ENCODE data around the gene TNFSF4. TPM values are rescaled to one million over a fixed set of nuclear protein-coding genes. Genes with fewer than 3 reads are reported as not detected.

The TNFSF4 gene
- polyA plus RNA-seq, 1 donor (not counting 4 experiments of a cell fraction or from before 2014, with no cell fraction given): 1.2 TPM

- Histone ChIP-seq H3K9ac (ENCODE audit: control insufficient read depth, extremely low read depth, insufficient read depth, low read length) (no peak overlapping the region), H4K20me1 (ENCODE audit: control insufficient read depth, extremely low read depth, insufficient read depth, low read length) (no peaks in the 10 kb centered on the region), H3K4me1 (ENCODE audit: control insufficient read depth, extremely low read depth, insufficient read depth, low read length) (peaks cover 4% of the 10 kb centered on the region), H3K9me1 (ENCODE audit: control insufficient read depth, extremely low read depth, insufficient read depth, low read length) (no peaks in the 10 kb centered on the region), H3K27me3 (ENCODE audit: control insufficient read depth, extremely low read depth, insufficient read depth, low read length) (no peaks in the 10 kb centered on the region), H3K27ac (ENCODE audit: control insufficient read depth, insufficient read depth, low read length) (no peak overlapping the region), H3K4me2 (ENCODE audit: control insufficient read depth, extremely low read depth, insufficient read depth, low read depth, low read length) (no peak overlapping the region), H2AFZ (ENCODE audit: control insufficient read depth, low read length) (no peak overlapping the region), H3K79me2 (ENCODE audit: control insufficient read depth, insufficient read depth, low read length) (no peaks in the 10 kb centered on the region), H3K4me3 (ENCODE audit: control insufficient read depth in 2 of 3, extremely low read depth in 1 of 3, insufficient read depth in 2 of 3, low read depth in 1 of 3, low read length in 3 of 3) (no peak overlapping the region), H3K36me3 (ENCODE audit: control insufficient read depth in 2 of 2, extremely low read depth in 1 of 2, insufficient read depth in 2 of 2, low read length in 2 of 2) (no peaks in the 10 kb centered on the region), H3K9me3 (ENCODE audit: control insufficient read depth, low read depth, low read length) (no peaks in the 10 kb centered on the region)
- dilution Hi-C loops (cut with MboI; ENCODE audit: extremely low pct_ligation_motif_present, low sequenced_read_pairs): no loop called here
- no peak for TF ChIP-seq EZH2 (IDR thresholded peaks at IDR 0.05; ENCODE audit: low read length)
- TF ChIP-seq CTCF (optimal IDR thresholded peaks at IDR 0.05 in 1 of 3, IDR thresholded peaks at IDR 0.05 in 1 of 3, conservative IDR thresholded peaks at IDR 0.05 in 1 of 3; ENCODE audit: extremely low read depth in 1 of 3, insufficient read depth in 2 of 3, low read length in 3 of 3): no peak
- FAIRE-seq: no peak
- no peak for DNase-seq (ENCODE audit: low read depth, low spot score)
Observed at GRCh38 chr1:173148545-173148944, 58.6 kb downstream of the TNFSF4 start.

DNA sequence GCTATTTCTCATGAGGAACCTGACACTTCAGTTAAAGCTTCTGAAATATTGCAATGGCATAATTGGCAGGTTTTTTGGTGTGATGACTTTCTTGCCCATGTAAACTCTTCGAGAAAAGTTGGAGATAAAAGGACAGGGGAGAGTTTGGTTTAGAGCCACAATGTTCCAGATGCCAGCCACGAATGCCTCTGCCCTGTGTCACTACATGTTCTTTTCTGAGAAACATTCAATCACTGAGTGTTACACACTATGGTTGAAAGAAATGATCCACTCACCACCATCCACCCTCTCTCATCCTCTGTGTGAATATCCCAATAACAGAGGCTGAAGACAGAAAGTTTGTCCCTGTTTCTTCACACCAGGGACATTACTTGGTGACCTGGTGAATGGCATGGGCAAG lies 66.4 kb downstream of the TNFSF4 start:
- H3K9ac ChIP-seq (ENCODE audit: control insufficient read depth, extremely low read depth, insufficient read depth, low read length): no peak overlapping the region
- H3K4me2 ChIP-seq (ENCODE audit: control insufficient read depth, extremely low read depth, insufficient read depth, low read depth, low read length): no peak overlapping the region
- dilution Hi-C loops (cut with MboI; ENCODE audit: extremely low pct_ligation_motif_present, low sequenced_read_pairs): no loop called here
- DNase-seq (ENCODE audit: low read depth, low spot score) (no peak), FAIRE-seq (no peak)
- no peaks in the 10 kb centered on the region for H3K79me2 ChIP-seq (ENCODE audit: control insufficient read depth, insufficient read depth, low read length)
- no peaks in the 10 kb centered on the region for H3K9me1 ChIP-seq (ENCODE audit: control insufficient read depth, extremely low read depth, insufficient read depth, low read length)
- no peak overlapping the region for H3K4me3 ChIP-seq (ENCODE audit: control insufficient read depth in 2 of 3, extremely low read depth in 1 of 3, insufficient read depth in 2 of 3, low read depth in 1 of 3, low read length in 3 of 3)
- no peaks in the 10 kb centered on the region for H4K20me1 ChIP-seq (ENCODE audit: control insufficient read depth, extremely low read depth, insufficient read depth, low read length)
- H3K36me3 ChIP-seq (ENCODE audit: control insufficient read depth in 2 of 2, extremely low read depth in 1 of 2, insufficient read depth in 2 of 2, low read length in 2 of 2): no peaks in the 10 kb centered on the region
- no peaks in the 10 kb centered on the region for H3K27me3 ChIP-seq (ENCODE audit: control insufficient read depth, extremely low read depth, insufficient read depth, low read length)
- peaks cover 9% of the 10 kb centered on the region for H3K4me1 ChIP-seq (ENCODE audit: control insufficient read depth, extremely low read depth, insufficient read depth, low read length)
- no peak for TF ChIP-seq CTCF (optimal IDR thresholded peaks at IDR 0.05 in 1 of 3, IDR thresholded peaks at IDR 0.05 in 1 of 3, conservative IDR thresholded peaks at IDR 0.05 in 1 of 3; ENCODE audit: extremely low read depth in 1 of 3, insufficient read depth in 2 of 3, low read length in 3 of 3)
- no peak for TF ChIP-seq EZH2 (IDR thresholded peaks at IDR 0.05; ENCODE audit: low read length)
- no peaks in the 10 kb centered on the region for H3K9me3 ChIP-seq (ENCODE audit: control insufficient read depth, low read depth, low read length)
- no peak overlapping the region for H2AFZ ChIP-seq (ENCODE audit: control insufficient read depth, low read length)
- H3K27ac ChIP-seq (ENCODE audit: control insufficient read depth, insufficient read depth, low read length): no peak overlapping the region

All from keratinocyte (primary cell).